Naive thymus-derived CD4-positive, alpha-beta T cell (primary cell): ENCODE data around the gene MAN1A2. TPM values are rescaled to one million over a fixed set of nuclear protein-coding genes. Genes with fewer than 3 reads are reported as not detected.

Experiments
- ATAC-seq: fragments of 150-1000 bp; cut with Tn5 transposase; 2 replicates; pipeline ENCODE4 v1.10.0; 2021; ENCODE audit warnings: mild to moderate bottlenecking, moderate library complexity
- CTCF ChIA-PET: fragments of 350-600 bp; sonication (Branson Sonifier 250); formaldehyde crosslinking; loops from one replicate; lab custom pipeline; 2021; ENCODE audit warnings: antibody characterized with exemption; lab: Charles Lee
- POLR2A ChIA-PET: fragments of 350-600 bp; sonication (Branson Sonifier 250); formaldehyde crosslinking; loops from one replicate; lab custom pipeline; 2021; ENCODE audit warnings: antibody characterized with exemption, inconsistent platforms; lab: Charles Lee
- DNase-seq, 9 donors: peaks; one replicate each; pipeline versions ENCODE4 v3.0.0 to v3.0.0-alpha.2; 2020 to 2022; ENCODE audit warnings: mixed read lengths in 1 of 9
- H3K27ac ChIP-seq: one replicate; pipeline ENCODE4 v1.7.0; 2013; ENCODE audit warnings: mild to moderate bottlenecking, low read depth, low read length, moderate library complexity
- H3K27me3 ChIP-seq, 2 donors: one replicate each; pipeline ENCODE4 v1.7.0; 2013; ENCODE audit warnings: low read length in 2 of 2, mild to moderate bottlenecking in 2 of 2, moderate library complexity in 2 of 2; ENCODE audit not compliant: control insufficient read depth in 2 of 2, insufficient read depth in 2 of 2
- H3K36me3 ChIP-seq, 3 experiments: 1 replicate in 2 of 3; 2 replicates in 1 of 3; pipeline ENCODE4 v1.7.0; 2013; ENCODE audit warnings: low read length in 3 of 3, mild to moderate bottlenecking in 3 of 3, moderate library complexity in 1 of 3; ENCODE audit not compliant: insufficient read depth in 3 of 3, control insufficient read depth in 2 of 3
- H3K4me1 ChIP-seq, 2 donors: one replicate each; pipeline ENCODE4 v1.7.0; 2013; ENCODE audit warnings: low read length in 2 of 2, mild to moderate bottlenecking in 2 of 2, moderate library complexity in 1 of 2; ENCODE audit not compliant: control insufficient read depth in 2 of 2, insufficient read depth in 2 of 2
- H3K4me3 ChIP-seq: 2 replicates; pipeline ENCODE4 v1.7.0; 2013; ENCODE audit warnings: mild to moderate bottlenecking, low read length
- H3K9me3 ChIP-seq, 3 experiments: 1 replicate in 2 of 3; 2 replicates in 1 of 3; pipeline ENCODE4 v1.7.0; 2013; ENCODE audit warnings: low read length in 3 of 3; ENCODE audit not compliant: control insufficient read depth in 2 of 3
- H3K27ac Mint-ChIP-seq, 9 donors: one replicate each; pipeline ENCODE4 v1.8.0; 2020 to 2022; ENCODE audit warnings: mixed read lengths in 9 of 9, mild to moderate bottlenecking in 8 of 9, moderate library complexity in 5 of 9, inconsistent platforms in 2 of 9
- H3K27me3 Mint-ChIP-seq, 5 donors: one replicate each; pipeline ENCODE4 v1.8.0; 2021 to 2022; ENCODE audit warnings: mixed read lengths in 5 of 5, mild to moderate bottlenecking in 1 of 5
- H3K36me3 Mint-ChIP-seq, 5 donors: one replicate each; pipeline ENCODE4 v1.8.0; 2020 to 2022; ENCODE audit warnings: mixed read lengths in 5 of 5, mild to moderate bottlenecking in 3 of 5, inconsistent platforms in 1 of 5
- H3K4me1 Mint-ChIP-seq, 7 donors: one replicate each; pipeline ENCODE4 v1.8.0; 2020 to 2022; ENCODE audit warnings: mixed read lengths in 7 of 7, mild to moderate bottlenecking in 3 of 7, inconsistent platforms in 1 of 7
- H3K4me3 Mint-ChIP-seq, 10 donors: one replicate each; pipeline ENCODE4 v1.8.0; 2020 to 2022; ENCODE audit warnings: mild to moderate bottlenecking in 10 of 10, mixed read lengths in 10 of 10, moderate library complexity in 6 of 10, inconsistent platforms in 2 of 10
- H3K9me3 Mint-ChIP-seq, 11 donors: one replicate each; pipeline ENCODE4 v1.8.0; 2020 to 2022; ENCODE audit warnings: mixed read lengths in 11 of 11, mild to moderate bottlenecking in 4 of 11, inconsistent platforms in 1 of 11, moderate library complexity in 1 of 11
- intact Hi-C, 2 donors: fragments of 100-400 bp; cut with micrococcal nuclease; formaldehyde crosslinking; loops; one replicate each; pipeline ENCODE4 v1.15.1; 2023
- polyA plus RNA-seq, 2 donors: library from polyadenylated mRNA; unstranded; fragments of 300-500 nt; fragmentation: Illumina TruSeq; gene quantifications; one replicate each; pipeline ENCODE4 v1.2.3, GENCODE V29; 2021
- total RNA-seq, 6 experiments: library from RNA in 5 of 6; stranded (reverse) in 5 of 6; gene quantifications; 1 replicate in 5 of 6; 2 replicates in 1 of 6; pipeline ENCODE4 v1.2.3 and lab custom pipeline; 2021 to 2026

MAN1A2 gene
- total and polyA plus RNA-seq, 7 experiments from 2014 or later: 10.5 to 63.4 (median 41.6) TPM

- Mint-ChIP-seq H3K4me3 (no peak overlapping the region), H3K4me1 (peaks cover 10 to 23% (median 18%) of the 10 kb centered on the region in 7 donors), H3K36me3 (no peaks in the 10 kb centered on the region), H3K27ac (peak overlapping the region in 1 of 9 donors; percentile 13), H3K27me3 (peaks cover 0 to 8% (median 0%) of the 10 kb centered on the region in 5 donors), H3K9me3 (no peaks in the 10 kb centered on the region)
- no peaks in the 10 kb centered on the region for H3K9me3 ChIP-seq
- ATAC-seq: no peak
- no peak for DNase-seq
- ChIA-PET POLR2A (interaction anchor here (1.5 kb wide), 1 partner anchor 33 kb away, joined by 4 read pairs; no protein-coding TSS in a partner anchor), CTCF (no interaction called here)
- H3K4me3 ChIP-seq: no peak overlapping the region
- intact Hi-C loops: no loop called here
- peaks cover 14 to 17% of the 10 kb centered on the region in 2 donors for H3K4me1 ChIP-seq
- H3K27ac ChIP-seq: no peak overlapping the region
- no peaks in the 10 kb centered on the region for H3K27me3 ChIP-seq
- no peaks in the 10 kb centered on the region for H3K36me3 ChIP-seq
Observed at GRCh38 chr1:117574161-117574835, 207.0 kb downstream of the MAN1A2 start.

- H3K9me3 Mint-ChIP-seq: no peaks in the 10 kb centered on the region
- intact Hi-C loops: no loop called here
- H3K27ac Mint-ChIP-seq: no peak overlapping the region
Observed at GRCh38 chr1:117575586-117576225, 208.5 kb downstream of the MAN1A2 start.

GRCh38 chr1:117576236-117576635, 209.0 kb downstream of the MAN1A2 start:
- ChIA-PET CTCF (no interaction called here), POLR2A (no interaction called here)
- DNase-seq (no peak), ATAC-seq (no peak)
- H3K27ac Mint-ChIP-seq: no peak overlapping the region
- peaks cover 12 to 23% (median 18%) of the 10 kb centered on the region in 7 donors for H3K4me1 Mint-ChIP-seq
- H3K9me3 ChIP-seq: no peaks in the 10 kb centered on the region
- H3K4me3 ChIP-seq: no peak overlapping the region
- no peaks in the 10 kb centered on the region for H3K9me3 Mint-ChIP-seq
- no peak overlapping the region for H3K4me3 Mint-ChIP-seq
- H3K36me3 ChIP-seq: no peaks in the 10 kb centered on the region
- intact Hi-C loops: no loop called here
- H3K27me3 Mint-ChIP-seq: no peaks in the 10 kb centered on the region
- H3K36me3 Mint-ChIP-seq: no peaks in the 10 kb centered on the region
- H3K4me1 ChIP-seq: peaks cover 14 to 17% of the 10 kb centered on the region in 2 donors
- H3K27ac ChIP-seq: no peak overlapping the region
- H3K27me3 ChIP-seq: no peaks in the 10 kb centered on the region

More at GRCh38 chr1:117575586-117576225, 208.5 kb downstream of the MAN1A2 start:
- Histone ChIP-seq H3K27me3 (no peaks in the 10 kb centered on the region), H3K9me3 (no peaks in the 10 kb centered on the region), H3K36me3 (no peaks in the 10 kb centered on the region), H3K4me3 (no peak overlapping the region), H3K27ac (no peak overlapping the region), H3K4me1 (peaks cover 14 to 17% of the 10 kb centered on the region in 2 donors)
- ATAC-seq: no peak
- Mint-ChIP-seq H3K4me3 (no peak overlapping the region), H3K27me3 (no peaks in the 10 kb centered on the region), H3K4me1 (peaks cover 12 to 23% (median 18%) of the 10 kb centered on the region in 7 donors), H3K36me3 (no peaks in the 10 kb centered on the region)
- CTCF ChIA-PET: no interaction called here
- no peak for DNase-seq
- POLR2A ChIA-PET: no interaction called here

GRCh38 chr1:117577191-117577885, 210.1 kb downstream of the MAN1A2 start:
- Histone ChIP-seq H3K27me3 (no peaks in the 10 kb centered on the region), H3K9me3 (no peaks in the 10 kb centered on the region), H3K27ac (no peak overlapping the region), H3K4me3 (no peak overlapping the region), H3K4me1 (peaks cover 11 to 14% of the 10 kb centered on the region in 2 donors), H3K36me3 (no peaks in the 10 kb centered on the region)
- CTCF ChIA-PET: interaction anchor here (0.6 to 0.8 kb wide), 2 partner anchors 81 to 181 kb away, joined by 3 to 5 read pairs; no protein-coding TSS in a partner anchor
- POLR2A ChIA-PET: no interaction called here
- intact Hi-C loops: no loop called here
- Mint-ChIP-seq H3K9me3 (no peaks in the 10 kb centered on the region), H3K27me3 (no peaks in the 10 kb centered on the region), H3K36me3 (no peaks in the 10 kb centered on the region), H3K27ac (no peak overlapping the region), H3K4me3 (no peak overlapping the region), H3K4me1 (peaks cover 7 to 15% (median 10%) of the 10 kb centered on the region in 7 donors)
- ATAC-seq: no peak
- DNase-seq: no peak

- POLR2A ChIA-PET: no interaction called here
- H3K4me3 Mint-ChIP-seq: no peak overlapping the region
Observed at GRCh38 chr1:117578466-117578865, 211.2 kb downstream of the MAN1A2 start.

More at GRCh38 chr1:117578466-117578865, 211.2 kb downstream of the MAN1A2 start:
- H3K27me3 Mint-ChIP-seq: no peaks in the 10 kb centered on the region
- no peaks in the 10 kb centered on the region for H3K36me3 Mint-ChIP-seq
- intact Hi-C loops: no loop called here
- peaks cover 0 to 5% (median 0%) of the 10 kb centered on the region in 7 donors for H3K4me1 Mint-ChIP-seq
- Histone ChIP-seq H3K4me1 (peaks cover under 1 to 2% of the 10 kb centered on the region in 2 donors), H3K27ac (no peak overlapping the region), H3K36me3 (no peaks in the 10 kb centered on the region), H3K27me3 (no peaks in the 10 kb centered on the region), H3K4me3 (no peak overlapping the region), H3K9me3 (no peaks in the 10 kb centered on the region)
- DNase-seq: no peak
- CTCF ChIA-PET: no interaction called here
- peak overlapping the region in 1 of 9 donors; percentile 16 for H3K27ac Mint-ChIP-seq
- peaks cover 0 to 2% (median 0%) of the 10 kb centered on the region in 11 donors for H3K9me3 Mint-ChIP-seq
- no peak for ATAC-seq
